ENCODE results near the gene PLXNA2.

- TF ChIP-seq TAF1 (IDR thresholded peaks at IDR 0.05; ENCODE audit: borderline replicate concordance, insufficient read depth, low read length) (no peak), POLR2AphosphoS5 (IDR thresholded peaks at IDR 0.05; ENCODE audit: low read depth, low read length) (no peak), SIN3A (IDR thresholded peaks at IDR 0.05; ENCODE audit: borderline replicate concordance, insufficient read depth, low read length) (no peak), FOXP2 (optimal IDR thresholded peaks at IDR 0.05; ENCODE audit: borderline replicate concordance, extremely low read depth, extremely low read length, insufficient read depth) (no peak), REST (IDR thresholded peaks at IDR 0.05; ENCODE audit: insufficient read depth in 1 of 2, low read depth in 2 of 2, low read length in 2 of 2) (no peak)
Observed at GRCh38 chr1:208176649-208177048, 67.5 kb downstream of the PLXNA2 start.
